GM12873 (cell line): ENCODE measurements around the gene ZNF423.

ENCODE experiments used
- TF ChIP-seq, protein P1 (sequence below): IDR thresholded peaks from 2 replicates; pipeline ENCODE4 v1.5.1; 2012; ENCODE audit warnings: low read depth, mild to moderate bottlenecking, moderate library complexity, low read length, control low read depth; ENCODE audit not compliant: insufficient read depth; ENCODE audit errors: missing control alignments

ZNF423 gene

DNA sequence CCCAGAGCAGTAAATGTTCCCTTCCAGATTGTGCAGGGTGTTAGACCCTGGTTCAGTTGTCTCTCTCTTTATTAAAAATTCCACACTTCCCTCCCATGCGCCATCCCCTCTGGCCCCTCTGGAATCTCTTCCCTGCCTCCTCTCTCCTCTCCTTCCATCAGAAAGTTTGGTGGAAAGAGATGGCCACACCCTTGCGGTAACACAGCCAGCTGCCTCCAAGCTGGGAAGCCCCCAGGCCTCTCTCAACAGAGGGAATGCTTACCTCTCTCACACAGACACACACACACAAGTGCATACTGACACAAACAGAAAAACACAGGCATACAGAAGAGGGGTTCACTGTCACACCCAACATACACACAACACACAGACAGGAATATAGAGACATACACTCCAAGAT lies 261.8 kb downstream of the ZNF423 start:
- TF ChIP-seq, protein P1, sequence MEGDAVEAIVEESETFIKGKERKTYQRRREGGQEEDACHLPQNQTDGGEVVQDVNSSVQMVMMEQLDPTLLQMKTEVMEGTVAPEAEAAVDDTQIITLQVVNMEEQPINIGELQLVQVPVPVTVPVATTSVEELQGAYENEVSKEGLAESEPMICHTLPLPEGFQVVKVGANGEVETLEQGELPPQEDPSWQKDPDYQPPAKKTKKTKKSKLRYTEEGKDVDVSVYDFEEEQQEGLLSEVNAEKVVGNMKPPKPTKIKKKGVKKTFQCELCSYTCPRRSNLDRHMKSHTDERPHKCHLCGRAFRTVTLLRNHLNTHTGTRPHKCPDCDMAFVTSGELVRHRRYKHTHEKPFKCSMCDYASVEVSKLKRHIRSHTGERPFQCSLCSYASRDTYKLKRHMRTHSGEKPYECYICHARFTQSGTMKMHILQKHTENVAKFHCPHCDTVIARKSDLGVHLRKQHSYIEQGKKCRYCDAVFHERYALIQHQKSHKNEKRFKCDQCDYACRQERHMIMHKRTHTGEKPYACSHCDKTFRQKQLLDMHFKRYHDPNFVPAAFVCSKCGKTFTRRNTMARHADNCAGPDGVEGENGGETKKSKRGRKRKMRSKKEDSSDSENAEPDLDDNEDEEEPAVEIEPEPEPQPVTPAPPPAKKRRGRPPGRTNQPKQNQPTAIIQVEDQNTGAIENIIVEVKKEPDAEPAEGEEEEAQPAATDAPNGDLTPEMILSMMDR = no peak

DNA sequence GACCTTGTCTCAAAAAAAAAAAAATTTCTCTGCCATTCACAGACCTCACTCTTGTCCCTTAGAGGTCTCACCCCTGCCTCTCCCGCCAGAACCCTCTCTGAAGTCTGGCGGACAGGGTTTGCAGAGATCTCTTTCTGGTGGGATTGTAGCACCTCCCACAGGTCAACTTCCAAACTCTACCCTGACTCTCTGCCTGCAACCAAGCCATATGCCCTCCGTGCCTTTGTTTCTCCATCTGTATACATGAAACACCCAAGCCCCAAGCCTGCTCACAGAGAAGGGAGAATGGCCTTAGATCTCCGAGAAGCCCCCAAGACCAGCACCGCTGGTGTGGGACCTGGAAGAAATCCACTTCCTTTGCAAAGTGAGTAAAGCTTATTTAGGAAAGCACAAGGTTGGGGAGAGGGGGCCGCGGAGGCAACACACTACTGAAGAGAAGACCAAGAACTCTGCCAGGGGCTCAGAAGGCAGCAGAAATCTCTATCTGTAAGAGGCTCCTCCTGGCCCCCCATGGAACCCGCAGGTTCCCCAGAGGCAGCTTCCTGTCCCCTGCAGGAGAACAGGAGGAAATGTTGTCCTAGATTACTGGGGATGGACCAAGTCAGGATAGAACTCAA lies 262.4 kb downstream of the ZNF423 start:
- TF ChIP-seq, protein P1 = peak; percentile 28

DNA sequence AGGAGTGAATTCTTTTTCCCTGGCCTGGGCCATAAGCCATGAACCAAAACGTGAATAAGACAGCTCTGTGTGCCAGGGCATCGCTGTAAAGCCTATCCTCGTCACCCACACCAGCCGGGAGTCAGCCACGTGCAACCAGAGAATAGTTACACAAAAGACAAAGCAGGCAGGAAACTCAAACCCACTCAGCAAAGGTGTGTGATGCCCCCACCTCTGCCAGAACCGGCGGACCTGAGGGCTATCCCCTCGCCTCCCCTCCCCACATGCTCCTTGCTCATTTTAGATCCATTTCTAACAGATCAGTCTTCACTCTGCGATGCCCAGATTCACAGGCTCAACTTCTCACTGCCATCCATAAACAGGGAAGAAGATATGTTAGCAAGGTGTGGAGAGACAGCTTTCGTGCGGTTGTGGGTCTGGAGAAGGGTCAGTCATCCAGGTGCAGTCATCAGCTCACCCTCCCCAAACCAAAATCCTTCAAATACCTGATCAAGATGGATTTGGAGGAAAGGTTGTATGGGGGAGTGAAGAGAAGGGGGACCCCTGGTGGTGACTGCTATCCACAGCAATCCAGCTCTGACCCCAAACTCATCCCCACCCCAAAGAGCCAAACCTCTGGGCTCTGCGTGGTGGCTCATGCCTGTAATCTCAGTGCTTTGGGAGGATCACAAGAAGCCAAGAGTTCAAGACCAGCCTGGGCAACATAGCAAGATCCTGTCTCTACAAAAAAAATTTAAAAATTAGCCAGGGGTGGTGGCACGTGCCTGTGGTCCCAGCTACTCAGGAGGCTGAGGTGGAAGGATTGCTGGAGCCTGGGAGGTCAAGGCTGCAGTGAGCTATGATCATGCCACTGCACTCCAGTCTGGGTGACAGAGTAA lies 263.1 kb downstream of the ZNF423 start:
- TF ChIP-seq, protein P1 = peak; percentile 95

DNA sequence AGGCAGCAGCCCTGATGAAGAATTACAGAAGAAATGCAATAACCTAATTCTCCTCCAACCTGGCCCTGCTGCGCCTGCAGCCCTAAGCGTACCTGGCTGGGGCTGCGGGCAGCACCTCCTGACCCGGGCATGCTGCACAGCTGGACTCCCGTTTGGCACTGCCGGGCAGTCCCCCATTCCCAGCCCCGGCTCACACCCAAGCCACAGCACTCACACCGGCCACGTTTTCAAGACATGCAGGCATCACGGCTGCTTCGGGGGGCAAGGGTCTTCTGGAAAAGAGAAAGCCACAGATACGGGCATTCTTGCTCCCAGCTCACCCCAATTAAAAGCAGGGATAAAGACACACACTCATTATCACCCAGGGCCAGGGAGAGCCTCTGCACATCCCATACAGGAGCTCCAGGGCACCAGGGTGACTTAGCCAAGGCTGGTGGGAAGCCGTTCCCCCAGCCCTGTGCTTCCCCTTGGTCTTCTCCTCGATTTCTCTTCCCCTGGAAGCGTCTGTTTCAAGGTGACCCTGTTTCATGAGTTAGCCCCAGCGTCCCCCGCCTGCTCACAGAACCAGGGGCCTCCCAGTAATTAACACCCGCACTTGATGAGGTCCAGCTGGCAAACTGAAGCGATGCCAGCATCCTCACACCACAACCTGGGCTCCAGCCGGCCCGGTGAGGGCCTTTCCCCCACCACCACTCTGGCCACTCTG lies 265.6 kb downstream of the ZNF423 start:
- TF ChIP-seq, protein P1 = no peak

DNA sequence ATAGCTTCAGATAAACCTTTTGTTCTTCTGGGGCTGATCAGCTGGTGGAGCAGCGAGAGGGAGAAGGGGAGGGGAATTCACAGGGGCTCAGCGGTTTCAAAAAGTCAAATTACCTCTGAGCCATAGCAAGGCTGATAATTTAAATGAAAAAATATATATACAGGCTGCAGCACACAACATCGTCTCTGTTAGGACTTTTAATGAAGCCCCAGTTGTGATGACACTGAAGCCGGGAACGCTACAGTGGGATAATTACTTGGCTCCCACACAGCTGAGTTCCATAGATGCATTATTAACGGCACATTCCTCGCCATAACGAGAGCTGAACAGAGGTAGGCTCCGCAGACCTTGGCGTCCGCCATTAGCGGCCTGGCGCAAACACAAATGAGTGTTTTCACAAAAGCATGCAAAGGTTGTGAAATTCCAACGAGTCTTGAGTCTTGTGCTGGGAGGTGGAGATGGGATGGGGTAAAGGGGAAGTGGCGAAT lies 266.3 kb downstream of the ZNF423 start:
- TF ChIP-seq, protein P1 = no peak

DNA sequence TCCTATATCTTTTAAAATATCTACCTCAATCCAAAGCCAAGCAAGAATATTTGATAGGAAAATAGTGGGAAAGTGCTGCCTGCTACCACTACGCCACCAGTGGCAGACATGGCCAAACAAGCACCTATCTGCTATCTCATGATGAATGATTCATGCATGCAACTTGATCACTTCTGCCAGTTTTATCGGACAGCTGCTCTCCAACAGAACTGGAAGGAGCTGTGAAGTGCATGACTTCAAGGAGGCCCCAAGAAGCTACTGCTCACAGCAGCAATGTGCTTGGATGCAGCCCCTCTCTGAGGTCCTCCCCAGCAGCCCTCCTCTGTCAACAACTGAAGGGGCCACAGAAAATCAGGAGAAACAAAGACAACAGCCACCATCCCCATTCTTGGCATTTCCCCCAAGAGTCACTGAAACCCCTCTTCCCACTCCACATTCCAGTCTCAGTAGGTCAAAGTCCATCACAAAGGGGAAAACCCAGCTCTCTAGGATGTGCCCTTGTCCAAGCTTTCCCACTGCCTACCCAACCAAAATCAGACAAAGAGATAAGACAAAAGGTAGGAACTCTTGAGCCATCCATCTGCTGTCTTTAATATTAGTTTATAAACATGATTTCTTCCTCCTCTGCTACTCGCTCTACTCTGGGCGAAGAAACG lies 267.1 kb downstream of the ZNF423 start:
- TF ChIP-seq, protein P1 = no peak
